G401 (cell line): ENCODE measurements around the gene TNFRSF17. TPM values are rescaled to one million over a fixed set of nuclear protein-coding genes. Genes with fewer than 3 reads are reported as not detected.
"Not testable (repeated sequence)": the region's sequence is repeated elsewhere in the genome, so short reads cannot be mapped to it uniquely, and the experiment has no call there.

Experiments used
- DNase-seq: peaks from one replicate; pipeline ENCODE4 v3.0.0-alpha.2; 2015; ENCODE audit warnings: low spot score
- in situ Hi-C: cut with HindIII; loops from 2 replicates; pipeline ENCODE4 v1.10.0; 2016; ENCODE audit warnings: low sequenced_read_pairs, mixed read lengths
- total RNA-seq: library from RNA; depleted of rRNA; stranded (reverse); fragments of >200 nt; shearing (Covaris generic); gene quantifications from 2 replicates; pipeline ENCODE4 v1.2.3, GENCODE V29; 2014; rRNA removed

The TNFRSF17 gene
- total RNA-seq, result not detected in 2 replicates

DNA sequence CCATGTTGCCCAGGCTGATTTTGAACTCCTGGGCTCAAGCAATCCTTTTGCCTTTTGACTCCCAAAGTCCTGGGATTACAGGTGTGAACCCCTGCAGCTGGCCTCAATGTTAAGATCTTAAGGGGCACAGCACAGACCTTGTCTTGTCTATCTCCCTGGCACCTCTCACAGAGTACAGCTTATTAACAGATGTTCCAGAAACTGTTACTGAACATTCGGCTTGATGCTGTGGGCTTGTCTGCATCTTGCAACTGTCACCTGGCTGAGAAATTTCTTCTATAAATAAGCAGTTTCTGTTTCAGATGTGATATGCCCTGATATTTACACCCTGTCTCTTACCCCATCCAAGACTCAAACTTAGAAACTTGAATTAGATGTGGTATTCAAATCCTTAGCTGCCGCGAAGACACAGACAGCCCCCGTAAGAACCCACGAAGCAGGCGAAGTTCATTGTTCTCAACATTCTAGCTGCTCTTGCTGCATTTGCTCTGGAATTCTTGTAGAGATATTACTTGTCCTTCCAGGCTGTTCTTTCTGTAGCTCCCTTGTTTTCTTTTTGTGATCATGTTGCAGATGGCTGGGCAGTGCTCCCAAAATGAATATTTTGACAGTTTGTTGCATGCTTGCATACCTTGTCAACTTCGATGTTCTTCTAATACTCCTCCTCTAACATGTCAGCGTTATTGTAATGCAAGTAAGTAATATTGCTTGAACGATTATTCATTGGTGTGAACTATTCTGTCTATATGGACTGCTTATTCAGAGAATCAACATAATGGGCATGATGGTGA lies at the start of gene TNFRSF17:
Gene TNFRSF17, plus strand, starts transcription at position 450 of the 791 bp plus-strand sequence. Its CDS starts 115 bp downstream, at position 565.
- DNase-seq, result no peak
- in situ Hi-C loops, result no loop called here

DNA sequence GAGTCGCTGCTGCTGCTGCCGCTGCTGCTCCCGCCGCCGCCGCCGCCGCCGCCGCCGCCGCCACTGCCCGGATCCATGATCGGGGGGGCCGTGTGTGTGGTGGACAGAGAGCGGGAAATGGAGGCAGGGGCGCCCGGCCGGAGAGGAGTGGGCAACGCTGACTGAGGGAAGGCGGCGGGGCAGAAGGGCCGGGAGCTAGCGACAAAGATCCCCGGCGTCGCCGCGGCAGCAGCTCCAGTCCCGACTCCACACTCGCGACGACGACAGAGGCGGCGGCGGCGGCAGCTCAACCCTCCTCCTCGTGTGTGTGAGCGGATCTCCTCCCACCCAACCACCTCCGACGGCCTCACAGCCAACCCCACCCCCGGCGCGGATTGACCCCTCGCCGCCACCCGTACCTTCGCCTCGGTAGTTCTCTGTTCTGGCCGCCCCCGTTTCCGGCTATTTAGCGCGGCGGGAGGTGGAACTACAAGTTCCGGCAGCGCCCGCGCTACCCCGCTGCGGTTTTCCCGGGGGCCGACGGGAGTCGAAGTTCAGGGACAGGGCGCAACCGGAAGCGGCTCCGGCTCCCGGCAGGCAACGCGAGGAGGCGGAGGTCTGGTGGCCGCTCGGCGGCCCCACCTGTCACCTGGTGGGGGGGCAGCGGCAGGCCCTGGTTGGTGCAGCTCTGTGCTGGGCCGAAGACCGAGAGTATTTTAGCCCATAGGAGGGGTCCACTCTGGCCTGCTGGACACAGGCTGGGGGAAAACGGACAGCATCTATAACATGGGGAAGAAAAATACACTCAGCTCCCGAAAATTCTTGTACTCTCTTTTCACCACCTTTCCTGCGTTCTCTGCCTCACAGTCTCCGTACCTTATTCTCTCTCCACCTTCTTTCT lies 49.1 kb upstream of the TNFRSF17 start, which contains the start of gene GSPT1:
Gene GSPT1, minus strand, starts transcription at position 313 of the 880 bp plus-strand sequence. Its CDS starts 236 bp downstream, at position 77.
- peak; percentile 97 for DNase-seq
- in situ Hi-C loops, result no loop called here

DNA sequence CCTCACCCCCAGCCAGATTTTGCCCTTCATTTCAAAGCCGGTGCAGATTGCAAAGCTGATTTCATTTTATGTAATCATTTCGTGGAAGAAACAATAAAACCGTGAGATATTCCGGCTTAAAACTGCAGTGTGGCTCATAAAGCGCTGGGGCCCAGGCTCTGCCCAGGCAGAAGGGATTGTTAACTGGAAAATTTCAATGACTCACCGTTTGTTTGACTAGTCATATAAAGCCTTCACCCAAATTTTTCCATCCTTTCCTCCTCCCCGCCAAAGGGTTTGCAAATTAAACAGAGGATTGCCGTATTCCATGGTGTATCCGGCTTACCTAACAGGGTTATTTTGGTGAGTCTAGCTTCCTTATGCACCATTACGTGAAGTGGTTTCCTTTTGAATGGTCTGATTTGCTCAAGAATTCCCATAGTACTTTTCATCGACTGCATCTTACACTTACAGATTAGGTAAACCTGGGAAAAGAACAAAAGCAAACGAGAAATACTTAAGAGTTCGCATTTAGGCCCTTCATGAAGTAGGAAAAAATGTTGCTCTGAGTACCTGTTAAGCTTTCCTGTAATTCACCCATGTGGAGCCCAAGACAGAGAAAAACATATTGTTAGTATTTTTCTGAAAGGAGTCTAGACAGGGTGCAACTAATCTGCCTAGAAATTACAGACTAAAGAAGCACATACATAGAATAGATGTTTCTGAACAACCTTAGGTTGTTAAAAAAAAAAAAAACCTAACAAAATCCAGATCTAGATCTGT lies 48.3 kb upstream of the TNFRSF17 start:
- peak; percentile 16 for DNase-seq
- in situ Hi-C loops, result no loop called here

DNA sequence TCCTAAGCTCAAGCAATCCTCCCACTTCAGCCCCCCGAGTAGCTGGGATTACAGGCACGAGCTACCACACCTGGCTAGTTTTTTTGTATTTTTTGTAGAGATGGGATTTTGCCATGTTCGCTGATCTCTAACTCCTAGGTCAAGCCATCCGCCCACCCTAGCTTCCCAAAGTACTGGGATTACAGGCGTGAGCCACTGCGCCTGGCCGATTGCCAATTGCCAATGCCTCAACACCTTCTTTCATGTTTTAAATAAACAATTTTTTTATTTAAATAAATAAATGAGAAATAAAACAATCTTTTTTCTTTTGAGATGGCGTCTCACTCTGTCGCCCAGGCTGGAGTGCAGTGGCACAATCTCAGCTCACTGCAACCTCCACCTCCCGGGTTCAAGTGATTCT lies 41.0 kb upstream of the TNFRSF17 start:
- in situ Hi-C loops, DNase-seq: not testable (repeated sequence)

DNA sequence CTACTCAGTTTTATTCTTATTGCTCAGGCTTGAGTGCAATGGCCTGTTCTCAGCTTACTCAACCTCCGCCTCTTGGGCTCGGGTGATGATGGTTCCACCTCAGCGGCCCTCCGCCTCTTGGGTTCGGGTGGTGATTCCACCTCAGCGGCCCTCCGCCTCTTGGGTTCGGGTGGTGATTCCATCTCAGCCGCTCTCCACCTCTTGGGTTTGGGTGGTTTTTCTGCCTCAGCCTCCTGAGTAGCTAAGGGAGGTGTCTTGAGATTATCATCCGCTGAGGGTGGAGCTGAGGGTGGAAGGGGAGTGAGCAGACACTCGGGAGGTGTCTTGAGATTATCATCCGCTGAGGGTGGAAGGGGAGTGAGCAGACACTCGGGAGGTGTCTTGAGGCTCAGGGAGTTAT lies 37.7 kb upstream of the TNFRSF17 start:
- DNase-seq, in situ Hi-C loops: not testable (repeated sequence)

DNA sequence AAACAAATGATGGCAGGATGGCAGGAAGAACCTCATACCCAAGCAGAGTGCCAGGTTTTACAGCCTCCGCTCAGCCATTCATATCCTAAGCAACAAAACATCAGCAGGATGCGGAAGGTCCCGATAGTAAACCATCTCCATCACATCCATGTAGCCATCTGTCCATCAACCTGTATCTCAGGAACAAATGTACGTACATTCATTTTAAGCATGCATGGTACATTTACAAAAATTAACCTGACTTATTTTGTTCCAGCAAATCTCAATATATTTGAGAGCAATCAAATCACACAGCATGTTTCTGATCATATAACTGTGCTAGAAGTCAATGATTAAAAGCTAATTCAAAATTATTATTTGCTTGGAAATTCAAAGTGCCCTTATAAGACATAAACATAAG lies 23.1 kb upstream of the TNFRSF17 start, which contains the start of gene NPIPB2:
Gene NPIPB2, minus strand, starts transcription at position 101 of the 400 bp plus-strand sequence. Its CDS starts 0 bp downstream, at position 101.
- DNase-seq, in situ Hi-C loops: not testable (repeated sequence)

DNA sequence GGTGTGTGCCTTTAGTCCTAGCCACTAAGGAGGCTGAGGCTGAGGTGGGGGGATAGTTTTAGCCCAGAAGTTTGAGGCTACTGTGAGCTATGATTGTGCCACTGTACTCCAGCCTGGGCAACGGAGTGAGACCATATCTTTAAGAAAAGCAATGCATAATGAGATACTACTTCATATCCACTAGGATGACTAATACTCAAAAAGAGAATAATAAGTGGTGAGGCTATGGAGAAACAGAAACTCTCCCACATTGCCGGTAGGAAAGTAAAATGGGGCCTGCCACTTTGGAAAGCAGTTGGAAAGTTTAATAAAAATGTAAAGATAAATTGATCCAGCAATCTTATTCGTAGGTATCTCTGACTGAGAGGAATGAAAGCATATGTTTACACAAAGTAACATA lies 18.6 kb upstream of the TNFRSF17 start:
- in situ Hi-C loops, result no loop called here
- DNase-seq, result no peak

DNA sequence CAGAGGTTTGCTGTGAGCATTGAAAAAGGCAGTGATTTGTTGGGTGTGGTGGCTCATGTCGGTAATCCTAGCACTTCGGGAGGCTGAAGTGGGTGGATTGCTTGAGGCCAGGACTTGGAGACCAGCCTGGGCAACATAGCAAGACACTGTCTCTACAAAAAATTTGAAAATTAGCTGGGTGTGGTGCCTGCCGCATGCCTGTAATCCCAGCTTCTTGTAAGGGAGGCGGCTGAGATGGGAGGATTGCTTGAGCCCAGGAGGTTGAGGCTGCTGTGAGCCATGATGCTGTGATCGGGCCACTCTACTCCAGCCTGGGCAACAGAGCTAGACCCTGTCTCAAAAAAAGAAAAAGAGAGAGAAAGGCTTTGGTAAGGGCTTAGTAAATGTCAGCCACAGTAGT lies 16.2 kb upstream of the TNFRSF17 start:
- in situ Hi-C loops, result no loop called here
- no peak for DNase-seq

DNA sequence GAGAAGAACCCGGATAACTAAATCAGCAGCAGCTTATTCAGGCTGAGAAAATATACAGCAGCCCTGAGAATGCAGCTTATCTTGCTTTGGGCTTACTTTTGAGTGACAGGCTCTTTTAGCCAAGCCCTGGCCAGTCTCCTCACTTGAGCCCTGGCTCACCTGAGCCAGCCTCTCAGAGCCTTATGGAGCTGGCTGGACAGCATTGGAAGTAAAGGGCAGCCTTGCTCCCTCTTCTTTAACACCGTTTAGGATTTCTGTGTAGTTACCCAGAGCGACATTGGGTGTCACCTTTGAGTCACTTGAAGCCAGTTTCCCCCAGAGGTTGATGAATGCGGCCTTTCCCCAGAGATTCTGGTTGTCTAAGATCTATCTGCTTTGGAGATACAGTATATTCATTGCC lies 15.5 kb upstream of the TNFRSF17 start:
- peak; percentile 48 for DNase-seq
- in situ Hi-C loops, result no loop called here

DNA sequence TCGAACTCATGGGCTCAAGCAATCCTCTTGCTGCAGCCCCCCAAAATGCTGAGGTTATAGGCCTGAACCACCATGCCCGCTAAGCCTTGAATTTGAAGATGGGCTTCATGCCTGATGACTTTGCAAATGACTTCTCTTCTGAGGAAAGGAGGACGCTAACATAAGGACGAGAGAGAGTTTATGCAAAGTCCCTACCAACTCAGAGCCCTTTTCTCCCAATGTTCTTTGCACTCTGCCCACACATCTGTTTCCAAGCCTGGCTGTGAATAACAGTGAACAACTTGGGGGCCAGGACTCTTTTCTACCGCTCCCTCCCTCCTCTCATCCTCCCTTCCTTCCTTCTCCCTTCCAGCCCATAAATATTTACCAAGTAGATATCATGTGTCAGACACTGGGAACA lies 14.6 kb upstream of the TNFRSF17 start:
- in situ Hi-C loops, result no loop called here

DNA sequence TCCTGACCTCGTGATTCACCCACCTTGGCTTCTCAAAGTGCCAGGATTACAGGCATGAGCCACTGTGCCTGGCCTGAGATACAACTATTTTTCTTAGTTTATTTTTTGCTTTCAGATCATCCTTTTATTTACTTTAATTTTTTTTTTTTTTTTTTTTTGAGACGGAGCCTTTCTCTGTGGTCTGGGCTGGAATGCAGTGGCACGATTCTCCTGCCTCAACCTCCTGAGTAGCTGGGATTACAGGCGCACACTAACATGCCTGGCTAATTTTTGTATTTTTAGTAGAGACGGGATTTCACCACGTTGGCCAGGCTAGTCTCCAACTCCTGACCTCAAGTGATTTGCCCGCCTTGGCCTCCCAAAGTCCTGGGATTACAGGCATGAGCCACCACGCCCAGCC lies 11.4 kb upstream of the TNFRSF17 start:
- DNase-seq, in situ Hi-C loops: not testable (repeated sequence)

More for the DNA sequence above, 14.6 kb upstream of the TNFRSF17 start:
- DNase-seq, result no peak

DNA sequence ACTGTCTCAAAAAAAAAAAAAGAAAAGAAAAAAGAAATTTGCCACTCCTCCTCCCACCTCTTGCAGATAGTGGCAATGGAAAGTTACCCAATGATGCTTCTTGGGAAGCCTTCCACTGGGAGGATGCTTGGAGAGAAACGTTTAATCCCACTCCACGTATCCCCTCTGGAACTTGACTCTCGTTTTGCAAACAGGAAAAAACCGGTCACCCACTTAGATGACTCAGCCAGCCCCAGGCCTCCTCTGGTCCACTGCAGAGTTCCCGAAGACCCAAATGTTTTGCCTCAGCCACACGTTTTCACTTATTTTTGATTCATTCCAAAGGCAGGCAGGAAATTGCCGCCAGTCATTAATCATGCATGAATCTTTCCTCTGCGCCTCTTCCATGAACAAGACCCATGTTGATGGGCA lies 9.3 kb upstream of the TNFRSF17 start:
- no peak for DNase-seq
- in situ Hi-C loops, result no loop called here

DNA sequence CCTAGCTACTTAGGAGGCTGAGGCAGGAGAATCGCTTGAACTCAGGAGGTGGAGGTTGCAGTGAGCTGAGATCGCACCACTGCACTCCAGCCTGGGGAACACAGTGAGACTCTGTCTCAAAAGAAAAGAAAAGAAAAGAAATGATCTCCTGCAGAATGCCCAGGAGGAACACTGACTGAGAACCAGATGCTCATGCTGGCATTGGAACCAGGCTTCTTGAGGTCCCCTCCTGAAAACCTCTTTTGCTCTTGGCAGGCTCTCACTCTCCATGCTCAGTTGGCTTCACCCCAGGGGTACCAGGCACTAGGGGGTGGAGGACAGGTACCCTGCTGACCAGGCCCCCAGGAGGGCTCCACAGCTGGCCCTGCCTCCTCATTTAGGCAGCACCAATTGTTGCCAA lies 8.5 kb upstream of the TNFRSF17 start:
- in situ Hi-C loops, result no loop called here
- no peak for DNase-seq

DNA sequence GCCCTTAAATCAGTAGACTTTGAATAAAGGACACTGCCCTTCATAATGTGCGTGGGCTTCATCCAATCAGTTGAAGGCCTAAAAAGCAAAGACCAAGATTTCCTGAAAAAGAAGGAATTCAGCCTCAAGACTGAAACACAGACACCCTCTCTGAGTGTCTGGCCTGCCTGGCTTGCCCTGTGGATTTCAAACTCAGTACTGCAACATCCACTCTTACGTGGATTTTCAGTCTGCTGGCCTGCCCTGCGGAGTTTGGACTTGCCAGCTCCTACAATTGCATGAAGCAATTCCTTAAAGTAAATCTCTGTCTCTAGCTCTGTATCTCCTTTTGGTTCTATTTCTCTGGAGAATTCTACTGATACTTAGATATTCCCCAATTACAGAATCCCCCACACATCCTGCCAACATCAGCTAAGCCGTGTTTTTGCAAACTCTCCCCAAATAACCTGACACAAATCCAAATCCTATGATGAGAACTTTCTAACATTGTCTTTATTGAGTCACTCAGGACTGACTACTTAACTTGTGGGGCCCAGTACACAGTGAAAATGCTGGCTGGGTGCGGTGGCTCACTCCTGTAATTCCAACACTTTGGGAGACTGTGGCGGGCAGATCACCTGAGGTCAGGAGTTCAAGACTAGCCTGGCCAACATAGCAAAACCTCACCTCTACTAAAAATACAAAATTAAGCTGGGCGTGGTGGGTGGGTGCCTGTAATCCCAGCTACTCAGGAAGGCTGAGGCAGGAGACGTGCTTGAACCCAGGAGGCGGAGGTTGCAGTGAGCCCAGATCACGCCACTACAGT lies 7.2 kb upstream of the TNFRSF17 start:
- DNase-seq, result no peak
- in situ Hi-C loops, result no loop called here

DNA sequence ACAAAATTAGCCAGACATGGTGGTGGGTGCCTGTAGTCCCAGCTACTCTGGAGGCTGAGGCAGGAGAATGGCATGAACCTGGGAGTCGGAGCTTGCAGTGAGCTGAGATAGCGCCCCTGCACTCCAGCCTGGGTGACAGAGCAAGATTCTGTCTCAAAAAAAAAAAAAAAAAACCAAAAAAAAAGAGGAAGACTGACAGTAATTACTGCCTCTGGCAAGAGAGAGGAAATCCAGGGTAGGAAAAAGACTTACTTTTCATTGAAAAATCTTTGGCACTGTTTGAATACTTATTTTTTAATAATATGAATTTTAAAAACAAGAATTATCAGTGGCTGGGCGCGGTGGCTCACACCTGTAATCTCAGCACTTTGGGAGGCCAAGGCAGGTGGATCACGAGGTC lies 2.6 kb upstream of the TNFRSF17 start:
- in situ Hi-C loops, DNase-seq: not testable (repeated sequence)

DNA sequence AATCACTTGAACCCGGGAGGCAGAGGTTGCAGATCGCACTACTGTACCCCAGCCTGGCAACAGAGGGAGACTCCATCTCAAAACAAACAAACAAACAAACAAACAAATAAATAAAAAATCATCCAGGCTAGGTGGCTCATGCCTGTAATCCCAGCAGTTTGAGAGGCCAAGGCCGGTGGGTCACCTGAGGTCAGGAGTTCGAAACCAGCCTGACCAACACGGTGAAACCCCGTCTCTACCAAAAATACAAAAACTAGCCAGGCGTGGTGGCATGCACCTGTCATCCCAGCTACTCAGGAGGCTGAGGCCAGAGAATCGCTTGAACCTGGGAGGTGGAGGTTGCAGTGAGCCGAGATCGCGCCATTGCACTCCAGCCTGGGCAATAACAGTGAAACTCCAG lies 2.0 kb upstream of the TNFRSF17 start:
- in situ Hi-C loops, DNase-seq: not testable (repeated sequence)

DNA sequence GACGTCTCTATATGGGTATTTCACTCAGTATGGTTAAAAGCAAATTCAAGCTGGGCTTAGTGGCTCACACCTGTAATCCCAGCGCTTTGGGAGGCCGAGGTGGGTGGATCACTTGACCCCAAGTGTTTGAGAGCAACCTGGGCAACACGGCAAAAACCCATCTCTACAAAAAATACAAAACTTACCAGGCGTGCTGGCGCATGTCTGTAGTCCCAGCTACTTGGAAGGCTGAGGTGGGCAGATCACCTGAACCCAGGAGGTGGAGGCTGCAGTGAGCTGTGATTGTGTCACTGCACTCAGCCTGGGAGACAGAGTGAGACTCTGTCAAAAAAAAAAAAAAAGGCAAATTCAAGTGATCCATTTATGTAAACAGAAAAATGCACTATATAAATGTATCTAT lies 1.3 kb upstream of the TNFRSF17 start:
- DNase-seq, result no peak
- in situ Hi-C loops, result no loop called here

DNA sequence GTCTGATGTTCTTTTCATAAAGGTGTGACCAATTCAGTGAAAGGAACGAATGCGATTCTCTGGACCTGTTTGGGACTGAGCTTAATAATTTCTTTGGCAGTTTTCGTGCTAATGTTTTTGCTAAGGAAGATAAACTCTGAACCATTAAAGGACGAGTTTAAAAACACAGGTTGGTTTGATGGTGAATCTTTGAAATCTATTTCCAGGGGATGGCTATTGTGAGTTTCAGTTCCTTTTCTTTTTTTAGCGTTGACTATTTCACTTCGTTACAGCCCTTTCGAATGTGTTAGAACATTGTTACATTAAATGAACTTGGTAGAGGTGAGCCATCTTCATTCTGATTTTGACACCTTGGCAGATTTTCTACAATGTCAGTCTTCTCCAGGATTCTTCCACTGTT lies 1.2 kb downstream of the TNFRSF17 start:
- no peak for DNase-seq
- in situ Hi-C loops, result no loop called here
